ENCODE results near the gene AP3S1.
"Not testable (repeated sequence)": the region's sequence is repeated elsewhere in the genome, so short reads cannot be mapped to it uniquely, and the experiment has no call there.

AP3S1 gene

GRCh38 chr5:115875447-115875846 lies 33.7 kb downstream of the AP3S1 start:
- no peak for DNase-seq

- not testable (repeated sequence) for DNase-seq
Measured at GRCh38 chr5:115877342-115877741, 35.6 kb downstream of the AP3S1 start.

- not testable (repeated sequence) for DNase-seq
Measured at GRCh38 chr5:115882434-115882833, 40.7 kb downstream of the AP3S1 start.

- no peak for DNase-seq
Measured at GRCh38 chr5:115884704-115885103, 43.0 kb downstream of the AP3S1 start.

- DNase-seq, result not testable (repeated sequence)
Measured at GRCh38 chr5:115885208-115885607, 43.5 kb downstream of the AP3S1 start.

GRCh38 chr5:115888027-115888426 lies 46.3 kb downstream of the AP3S1 start:
- DNase-seq, result no peak

GRCh38 chr5:115892021-115892420 lies 50.3 kb downstream of the AP3S1 start:
- no peak for DNase-seq

GRCh38 chr5:115894342-115894741 lies 52.6 kb downstream of the AP3S1 start:
- DNase-seq, result no peak

GRCh38 chr5:115895821-115896220 lies 54.1 kb downstream of the AP3S1 start:
- DNase-seq, result no peak

GRCh38 chr5:115898656-115899055 lies 56.9 kb downstream of the AP3S1 start:
- no peak for DNase-seq

- no peak for DNase-seq
Measured at GRCh38 chr5:115907177-115907576, 65.4 kb downstream of the AP3S1 start.

- not testable (repeated sequence) for DNase-seq
Measured at GRCh38 chr5:115913623-115914400, 72.1 kb downstream of the AP3S1 start.

- DNase-seq, result no peak
Measured at GRCh38 chr5:115920171-115920725, 78.5 kb downstream of the AP3S1 start.

GRCh38 chr5:115928578-115929407 lies 87.1 kb downstream of the AP3S1 start:
- DNase-seq, result not testable (repeated sequence)

GRCh38 chr5:115930171-115930570 lies 88.4 kb downstream of the AP3S1 start:
- not testable (repeated sequence) for DNase-seq

- no peak for DNase-seq
Measured at GRCh38 chr5:115930630-115931337, 89.0 kb downstream of the AP3S1 start.

GRCh38 chr5:115932991-115933390 lies 91.3 kb downstream of the AP3S1 start:
- no peak for DNase-seq

GRCh38 chr5:115934388-115934974 lies 92.7 kb downstream of the AP3S1 start:
- no peak for DNase-seq

GRCh38 chr5:115936031-115936430 lies 94.3 kb downstream of the AP3S1 start:
- no peak for DNase-seq

- DNase-seq, result no peak
Measured at GRCh38 chr5:115939059-115939458, 97.3 kb downstream of the AP3S1 start.

GRCh38 chr5:115940080-115940810 lies 98.5 kb downstream of the AP3S1 start:
- DNase-seq, result no peak

All from cortex of kidney (tissue), 1 donor.